GM18505 (cell line): Measurements from ENCODE around the gene SYNJ1.

ENCODE experiments used
- ATAC-seq: cut with Tn5 transposase; IDR thresholded peaks from one replicate; pipeline ENCODE4 v1.9.1; 2021; ENCODE audit not compliant: unreplicated experiment
- POLR2A ChIP-seq: IDR thresholded peaks from 4 replicates; pipeline ENCODE4 v1.6.1; 2011; ENCODE audit warnings: borderline replicate concordance; ENCODE audit not compliant: insufficient read depth, insufficient read length; ENCODE audit errors: extremely low read depth

The SYNJ1 gene

DNA sequence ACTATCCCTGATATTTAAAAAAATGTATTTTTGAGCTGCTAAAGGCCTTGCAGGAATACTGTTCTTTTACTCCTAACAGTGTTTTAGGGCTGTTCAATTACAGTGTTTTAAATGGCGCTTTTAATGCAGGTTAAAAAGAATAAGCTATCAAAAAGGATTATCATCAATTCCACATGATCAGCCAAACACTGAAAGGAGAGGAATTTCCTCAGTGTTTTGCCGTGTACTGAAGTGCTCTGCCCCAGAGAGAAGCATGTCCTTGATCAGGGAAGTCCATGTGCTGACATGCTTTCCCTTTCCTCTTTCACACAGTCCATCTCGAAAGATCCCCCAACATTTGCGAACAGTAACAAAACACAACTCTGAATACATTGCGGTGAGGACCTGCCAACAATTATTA lies 119.0 kb downstream of the SYNJ1 start:
- TF ChIP-seq POLR2A: no peak

DNA sequence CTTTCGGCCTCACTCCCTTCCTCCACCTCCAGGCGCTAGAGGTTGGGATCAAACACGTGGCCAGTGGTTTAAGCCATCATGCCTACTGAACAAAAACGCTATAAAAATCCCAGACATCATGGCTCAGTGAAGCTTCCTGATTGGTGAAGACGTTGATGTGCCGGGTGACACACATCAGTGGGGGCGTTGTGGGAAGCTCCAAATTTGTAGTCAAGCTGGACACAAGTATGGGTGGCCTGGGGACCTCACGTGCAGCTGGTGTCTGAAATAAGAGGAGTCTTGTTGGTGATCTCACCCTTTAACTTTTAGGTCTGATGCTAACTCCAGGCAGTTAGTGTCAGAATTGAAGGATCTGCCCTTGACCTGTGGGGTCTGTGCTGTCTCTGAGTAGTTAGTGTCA lies 122.3 kb downstream of the SYNJ1 start:
- ATAC-seq: no peak
- TF ChIP-seq POLR2A: no peak

More for the DNA sequence above, 119.0 kb downstream of the SYNJ1 start:
- no peak for ATAC-seq

DNA sequence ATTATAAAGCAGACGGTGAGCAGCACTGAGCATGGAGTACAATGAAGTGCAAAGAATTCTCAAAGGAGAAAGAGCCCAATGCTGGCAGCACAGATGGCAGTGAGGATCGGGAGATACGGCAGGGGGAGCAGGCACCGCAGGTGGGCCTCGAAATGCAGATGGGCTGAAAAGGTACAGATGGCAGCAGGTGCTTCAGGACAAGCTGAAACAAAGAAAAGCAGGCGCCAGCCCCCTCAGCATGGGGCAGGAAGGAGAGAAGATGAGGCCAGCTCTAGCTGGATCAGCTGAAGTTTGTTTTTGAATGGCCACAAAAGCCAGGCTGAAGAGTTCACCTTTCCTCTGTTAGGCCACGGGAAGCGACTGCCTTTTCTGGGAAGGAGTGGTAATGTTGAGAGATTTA lies 123.3 kb downstream of the SYNJ1 start:
- no peak for ATAC-seq
- TF ChIP-seq POLR2A: no peak

DNA sequence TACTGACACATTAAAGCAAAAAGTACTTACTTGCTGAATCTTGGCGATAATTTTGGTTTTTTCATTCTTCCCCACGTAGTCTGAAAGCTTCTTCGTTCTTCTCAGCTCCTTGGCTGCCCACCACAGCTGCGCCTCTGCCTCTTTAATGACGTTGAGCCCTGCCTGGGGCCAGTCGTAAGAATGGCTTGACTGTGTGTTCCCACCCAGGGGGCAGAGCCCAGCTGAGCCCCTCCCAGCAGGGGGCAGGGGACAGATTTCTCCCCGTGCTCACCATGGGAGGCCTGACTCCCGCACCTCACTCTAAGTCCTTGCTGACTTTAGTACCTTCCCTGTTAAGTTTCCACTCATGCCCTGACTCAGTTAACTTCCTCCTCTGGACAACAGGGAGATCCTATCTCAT lies 124.7 kb downstream of the SYNJ1 start:
- ATAC-seq: no peak
- no peak for TF ChIP-seq POLR2A

- no peak for ATAC-seq
- no peak for TF ChIP-seq POLR2A
These were observed 125.7 kb downstream of the SYNJ1 start for GRCh38 chr21:32602099-32602498.

DNA sequence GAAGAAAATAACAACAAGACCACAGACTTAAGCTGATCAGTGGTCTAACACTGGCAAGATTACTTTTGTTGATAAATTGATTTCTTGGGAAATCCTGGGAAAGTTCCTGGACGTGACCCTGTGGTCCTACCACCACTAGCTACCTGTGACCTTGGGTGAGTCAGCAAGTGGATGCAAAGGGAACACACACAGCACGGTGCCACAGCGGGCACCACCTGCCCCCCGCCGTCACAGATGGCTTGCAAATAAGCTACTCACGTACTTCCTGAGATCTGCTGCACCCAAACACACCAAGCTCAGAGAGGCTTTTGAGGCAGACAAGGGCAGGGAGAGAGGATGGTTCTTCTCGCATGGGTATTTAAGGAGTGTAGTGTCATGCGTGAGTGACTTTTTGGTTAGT lies 128.3 kb downstream of the SYNJ1 start:
- no peak for ATAC-seq
- TF ChIP-seq POLR2A: no peak

DNA sequence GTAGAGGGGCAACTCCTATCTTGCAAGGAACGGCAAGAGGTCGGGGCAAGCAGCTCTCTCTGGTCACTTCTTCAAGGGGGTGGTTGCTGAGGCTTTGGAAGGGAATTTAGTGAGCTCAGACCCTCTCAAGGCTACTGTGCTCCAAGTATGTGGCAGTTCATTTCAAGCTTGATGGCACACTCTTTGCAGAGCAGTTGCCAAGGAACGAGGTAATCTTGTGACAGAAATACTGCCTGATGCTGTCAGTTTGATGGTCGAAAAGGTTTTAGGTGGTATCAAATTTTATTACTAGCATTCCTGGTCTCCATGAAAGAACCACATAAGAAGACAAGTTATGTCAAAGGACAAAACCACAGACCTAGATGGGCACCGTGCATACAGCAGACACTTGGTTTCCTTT lies 128.7 kb downstream of the SYNJ1 start:
- ATAC-seq: no peak
- no peak for TF ChIP-seq POLR2A

DNA sequence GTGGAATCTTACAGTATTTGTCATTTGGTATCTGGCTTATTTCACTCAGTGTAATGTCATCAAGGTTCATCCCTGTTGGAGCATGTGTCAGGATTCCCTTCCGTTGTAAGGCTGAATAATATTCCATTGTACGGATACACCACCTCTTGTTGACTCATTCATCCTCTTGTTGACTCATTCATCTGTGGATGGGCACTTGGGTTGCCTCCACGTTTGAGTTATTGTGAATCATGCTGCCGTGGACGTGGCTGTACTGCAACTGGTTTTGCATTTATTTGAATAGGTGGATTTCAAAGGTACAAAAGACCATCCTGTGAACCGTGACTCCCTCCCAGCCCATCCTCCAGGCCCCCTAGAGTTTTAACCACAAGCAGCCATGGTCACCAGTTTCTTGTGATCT lies 130.6 kb downstream of the SYNJ1 start:
- ATAC-seq: no peak
- no peak for TF ChIP-seq POLR2A

GRCh38 chr21:32595431-32595830 lies 132.4 kb downstream of the SYNJ1 start:
- TF ChIP-seq POLR2A: no peak
- no peak for ATAC-seq

DNA sequence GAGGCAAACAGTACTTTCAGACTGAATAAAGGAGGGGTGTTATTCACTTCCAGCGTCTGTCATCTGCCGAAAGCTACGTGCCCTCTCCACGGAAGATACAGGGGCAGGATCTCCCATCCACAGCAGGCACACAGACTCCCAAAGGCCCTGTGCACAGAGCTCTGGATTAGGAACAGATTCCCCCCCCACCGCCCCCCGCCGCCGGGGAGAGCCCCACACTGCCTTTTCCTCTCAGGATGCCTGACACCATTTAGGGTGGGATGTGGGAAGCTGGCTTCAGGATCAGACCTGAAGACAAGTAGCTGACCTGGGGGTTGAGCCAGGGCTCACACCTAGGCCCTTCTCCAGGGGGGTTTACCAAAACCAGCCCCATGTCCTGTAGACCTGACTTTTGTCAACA lies 134.1 kb downstream of the SYNJ1 start:
- no peak for TF ChIP-seq POLR2A
- ATAC-seq: no peak

- ATAC-seq: no peak
These were observed 134.8 kb downstream of the SYNJ1 start for GRCh38 chr21:32592929-32593502.

DNA sequence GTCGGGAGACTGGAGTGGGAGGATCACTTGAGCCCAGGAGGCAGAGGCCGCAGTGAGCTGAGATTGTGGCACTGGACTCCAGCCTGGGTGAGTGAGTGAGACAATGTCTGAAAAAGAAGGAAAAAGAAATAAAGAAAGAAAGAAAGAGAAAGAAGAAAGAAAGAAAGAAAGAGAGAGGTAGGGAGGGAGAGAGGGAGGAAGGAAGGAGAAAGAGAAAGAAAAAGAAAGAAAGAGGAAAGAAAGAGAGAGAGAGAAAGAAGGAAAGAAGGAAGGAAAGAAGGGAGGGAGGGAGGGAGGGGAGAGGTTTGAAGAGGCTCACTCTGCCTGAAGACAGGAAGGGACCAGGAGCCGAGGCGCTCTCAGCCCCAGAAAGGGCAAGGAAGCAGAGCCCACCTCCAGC lies 137.7 kb downstream of the SYNJ1 start:
- ATAC-seq: no peak
- no peak for TF ChIP-seq POLR2A

More at GRCh38 chr21:32592929-32593502, 134.8 kb downstream of the SYNJ1 start:
- no peak for TF ChIP-seq POLR2A

- no peak for TF ChIP-seq POLR2A
- ATAC-seq: no peak
These were observed 140.2 kb downstream of the SYNJ1 start for GRCh38 chr21:32587651-32588050.

GRCh38 chr21:32587120-32587519 lies 140.7 kb downstream of the SYNJ1 start:
- no peak for ATAC-seq
- no peak for TF ChIP-seq POLR2A

GRCh38 chr21:32585970-32586369 lies 141.8 kb downstream of the SYNJ1 start:
- no peak for TF ChIP-seq POLR2A
- ATAC-seq: no peak

DNA sequence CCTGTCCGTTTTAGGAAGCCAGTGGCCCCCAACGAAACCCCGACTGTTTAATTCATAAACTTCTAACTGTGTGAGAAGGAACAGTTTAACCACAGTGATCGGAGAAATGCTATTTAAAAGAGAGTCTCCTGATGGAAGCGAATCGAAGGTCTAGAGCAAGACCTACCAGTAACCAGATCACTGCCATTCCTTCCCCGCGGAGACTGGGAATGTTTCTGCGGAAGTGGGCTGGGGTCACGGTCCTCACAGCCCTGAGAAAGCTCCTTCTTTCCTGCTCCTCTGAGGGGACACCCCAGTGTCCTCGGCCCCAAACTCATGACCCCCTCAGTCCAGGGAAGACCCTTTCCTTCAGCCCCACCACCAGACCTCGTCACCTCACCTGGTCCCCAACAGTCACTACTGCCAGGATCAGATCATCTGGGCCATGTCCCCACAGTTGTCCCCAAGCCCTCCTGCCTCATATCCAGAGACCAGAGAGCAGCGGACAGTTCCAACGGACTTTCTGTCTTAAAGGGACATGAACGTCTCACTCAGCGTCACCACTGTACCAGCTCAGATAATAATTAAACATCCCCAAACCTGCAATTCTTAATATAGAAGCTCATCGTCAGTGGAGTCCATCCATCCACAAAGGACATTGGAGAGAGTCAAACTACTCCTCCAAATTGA lies 142.6 kb downstream of the SYNJ1 start, which contains the start of gene TCP10L:
Gene TCP10L (minus strand): TSS at position 482 of the 669 bp plus-strand sequence. CDS start 1,219 bp downstream, outside the sequence.
- TF ChIP-seq POLR2A: no peak
- no peak for ATAC-seq

DNA sequence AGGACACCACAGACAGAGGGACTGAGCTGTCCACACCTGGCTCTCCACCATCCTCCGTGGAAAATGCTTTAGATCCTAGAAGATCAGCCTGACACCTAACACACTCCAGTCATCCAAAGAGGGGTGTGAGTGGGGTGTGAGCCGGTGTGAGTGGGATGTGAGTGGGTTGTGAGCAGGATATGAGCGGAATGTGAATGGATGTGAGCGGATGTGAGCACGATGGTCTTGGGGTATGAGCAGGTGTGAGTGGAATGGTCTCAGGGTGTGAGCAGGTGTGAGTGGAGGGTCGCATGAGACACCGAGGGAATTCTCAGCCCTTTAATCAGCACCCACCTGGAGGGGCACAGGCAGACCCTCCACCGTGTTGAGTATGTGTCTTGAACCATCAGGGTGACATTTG lies 143.3 kb downstream of the SYNJ1 start:
- no peak for TF ChIP-seq POLR2A
- ATAC-seq: no peak
